ENCODE measurements around the gene TNFSF8. TPM values are rescaled to one million over a fixed set of nuclear protein-coding genes. Genes with fewer than 3 reads are reported as not detected.

The TNFSF8 gene
- total and polyA plus RNA-seq, 7 donors: 0.07 to 1.6 (median 0.45) TPM

- intact Hi-C loops (cut with DNase I): no loop called here
- Histone ChIP-seq H3K27ac (no peak overlapping the region), H3K4me1 (no peaks in the 10 kb centered on the region), H3K36me3 (ENCODE audit: insufficient read depth in 1 of 2, low read depth in 1 of 2) (no peaks in the 10 kb centered on the region), H3K9me3 (no peaks in the 10 kb centered on the region), H3K27me3 (ENCODE audit: insufficient read depth in 3 of 3, low read length in 2 of 3) (no peaks in the 10 kb centered on the region), H3K4me3 (no peak overlapping the region)
- WGBS, 3 donors: 31 to 40% (median 33%) methylated on average over 4 of the region's 4 CpGs
- DNase-seq (no peak), ATAC-seq (no peak)
- TF ChIP-seq CTCF (IDR thresholded peaks at IDR 0.05): no peak
Measured at GRCh38 chr9:114938687-114939575, 8.5 kb upstream of the TNFSF8 start.

GRCh38 chr9:114937516-114937915, 7.1 kb upstream of the TNFSF8 start:
- no peak overlapping the region for H3K4me3 ChIP-seq
- 78 to 82% (median 81%) methylated on average over 3 of the region's 3 CpGs for WGBS, 3 donors
- no peaks in the 10 kb centered on the region for H3K9me3 ChIP-seq
- no peaks in the 10 kb centered on the region for H3K4me1 ChIP-seq
- no peak for DNase-seq
- no peak for ATAC-seq
- H3K27ac ChIP-seq: no peak overlapping the region
- no peak for TF ChIP-seq CTCF (IDR thresholded peaks at IDR 0.05)
- no peaks in the 10 kb centered on the region for H3K27me3 ChIP-seq (ENCODE audit: insufficient read depth in 3 of 3, low read length in 2 of 3)
- H3K36me3 ChIP-seq (ENCODE audit: insufficient read depth in 1 of 2, low read depth in 1 of 2): no peaks in the 10 kb centered on the region
- intact Hi-C loops (cut with DNase I): no loop called here

- Histone ChIP-seq H3K4me3 (no peak overlapping the region), H3K4me1 (no peaks in the 10 kb centered on the region), H3K27ac (no peak overlapping the region), H3K27me3 (ENCODE audit: insufficient read depth in 3 of 3, low read length in 2 of 3) (no peaks in the 10 kb centered on the region), H3K36me3 (ENCODE audit: insufficient read depth in 1 of 2, low read depth in 1 of 2) (no peaks in the 10 kb centered on the region), H3K9me3 (no peaks in the 10 kb centered on the region)
- intact Hi-C loops (cut with DNase I): no loop called here
- ATAC-seq: no peak
- TF ChIP-seq CTCF (IDR thresholded peaks at IDR 0.05): no peak
- DNase-seq: no peak
- 87 to 93% (median 88%) methylated on average over 1 of the region's 1 CpG for WGBS, 3 donors
Measured at GRCh38 chr9:114936581-114936980, 6.2 kb upstream of the TNFSF8 start.

- WGBS, 3 donors: 58 to 70% (median 65%) methylated on average over 3 of the region's 3 CpGs
- Histone ChIP-seq H3K27me3 (ENCODE audit: insufficient read depth in 3 of 3, low read length in 2 of 3) (peaks cover 0 to 4% (median 0%) of the 10 kb centered on the region in 3 donors), H3K4me1 (no peaks in the 10 kb centered on the region), H3K27ac (no peak overlapping the region), H3K9me3 (no peaks in the 10 kb centered on the region), H3K4me3 (no peak overlapping the region), H3K36me3 (ENCODE audit: insufficient read depth in 1 of 2, low read depth in 1 of 2) (no peaks in the 10 kb centered on the region)
- intact Hi-C loops (cut with DNase I): no loop called here
- DNase-seq (no peak), ATAC-seq (no peak)
- TF ChIP-seq CTCF (IDR thresholded peaks at IDR 0.05): no peak
Measured at GRCh38 chr9:114935119-114935518, 4.7 kb upstream of the TNFSF8 start.

Measured in psoas muscle (tissue), 8 donors.